GM21576 (cell line): ENCODE measurements around the gene HUS1B.

ENCODE experiments used
- ATAC-seq: cut with Tn5 transposase; IDR thresholded peaks from one replicate; pipeline ENCODE4 v1.9.1; 2021; ENCODE audit warnings: mild to moderate bottlenecking, moderate library complexity; ENCODE audit not compliant: unreplicated experiment

The HUS1B gene

GRCh38 chr6:624979-625378, 31.9 kb downstream of the HUS1B start:
- no peak for ATAC-seq

- ATAC-seq, result no peak
These were observed 34.4 kb downstream of the HUS1B start for GRCh38 chr6:622462-622861.

- no peak for ATAC-seq
These were observed 35.0 kb downstream of the HUS1B start for GRCh38 chr6:621931-622330.

GRCh38 chr6:620950-621349, 36.0 kb downstream of the HUS1B start:
- ATAC-seq, result no peak

GRCh38 chr6:620166-620565, 36.7 kb downstream of the HUS1B start:
- no peak for ATAC-seq

GRCh38 chr6:617456-618100, 39.3 kb downstream of the HUS1B start:
- ATAC-seq, result no peak

- ATAC-seq, result no peak
These were observed 42.9 kb downstream of the HUS1B start for GRCh38 chr6:613981-614380.

- no peak for ATAC-seq
These were observed 45.0 kb downstream of the HUS1B start for GRCh38 chr6:611928-612327.

GRCh38 chr6:610882-611281, 46.0 kb downstream of the HUS1B start:
- ATAC-seq, result no peak

GRCh38 chr6:609905-610304, 47.0 kb downstream of the HUS1B start:
- ATAC-seq, result no peak

GRCh38 chr6:606829-607379, 50.0 kb downstream of the HUS1B start:
- ATAC-seq, result no peak
